Measurements from ENCODE around the gene MCC.

DNA sequence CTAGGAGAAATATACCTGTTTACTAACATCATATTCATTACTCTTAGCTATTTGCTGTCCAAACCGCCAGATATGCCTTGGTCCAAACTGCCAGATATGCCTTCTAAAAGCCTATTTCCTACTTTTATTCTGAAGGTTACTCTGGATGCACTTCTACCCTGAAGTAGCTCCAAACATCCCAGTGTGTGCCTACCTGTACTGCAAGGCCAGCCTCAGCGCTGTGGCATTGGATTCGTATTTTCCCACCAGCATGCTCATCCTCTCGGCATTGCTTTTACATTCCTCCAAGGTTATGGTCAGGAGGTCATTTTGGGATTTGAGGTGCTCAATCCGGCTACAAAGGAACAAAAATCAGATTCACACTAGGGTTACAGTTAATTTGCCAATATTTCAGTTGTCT, 417.4 kb downstream of the MCC start:
- TF ChIP-seq, protein P1, sequence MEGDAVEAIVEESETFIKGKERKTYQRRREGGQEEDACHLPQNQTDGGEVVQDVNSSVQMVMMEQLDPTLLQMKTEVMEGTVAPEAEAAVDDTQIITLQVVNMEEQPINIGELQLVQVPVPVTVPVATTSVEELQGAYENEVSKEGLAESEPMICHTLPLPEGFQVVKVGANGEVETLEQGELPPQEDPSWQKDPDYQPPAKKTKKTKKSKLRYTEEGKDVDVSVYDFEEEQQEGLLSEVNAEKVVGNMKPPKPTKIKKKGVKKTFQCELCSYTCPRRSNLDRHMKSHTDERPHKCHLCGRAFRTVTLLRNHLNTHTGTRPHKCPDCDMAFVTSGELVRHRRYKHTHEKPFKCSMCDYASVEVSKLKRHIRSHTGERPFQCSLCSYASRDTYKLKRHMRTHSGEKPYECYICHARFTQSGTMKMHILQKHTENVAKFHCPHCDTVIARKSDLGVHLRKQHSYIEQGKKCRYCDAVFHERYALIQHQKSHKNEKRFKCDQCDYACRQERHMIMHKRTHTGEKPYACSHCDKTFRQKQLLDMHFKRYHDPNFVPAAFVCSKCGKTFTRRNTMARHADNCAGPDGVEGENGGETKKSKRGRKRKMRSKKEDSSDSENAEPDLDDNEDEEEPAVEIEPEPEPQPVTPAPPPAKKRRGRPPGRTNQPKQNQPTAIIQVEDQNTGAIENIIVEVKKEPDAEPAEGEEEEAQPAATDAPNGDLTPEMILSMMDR (IDR thresholded peaks at IDR 0.05) = no peak
- TF ChIP-seq ZFX (IDR thresholded peaks at IDR 0.05; ENCODE audit: borderline replicate concordance) = no peak
